ENCODE results near the gene PPP2R5C.

Gene PPP2R5C

DNA sequence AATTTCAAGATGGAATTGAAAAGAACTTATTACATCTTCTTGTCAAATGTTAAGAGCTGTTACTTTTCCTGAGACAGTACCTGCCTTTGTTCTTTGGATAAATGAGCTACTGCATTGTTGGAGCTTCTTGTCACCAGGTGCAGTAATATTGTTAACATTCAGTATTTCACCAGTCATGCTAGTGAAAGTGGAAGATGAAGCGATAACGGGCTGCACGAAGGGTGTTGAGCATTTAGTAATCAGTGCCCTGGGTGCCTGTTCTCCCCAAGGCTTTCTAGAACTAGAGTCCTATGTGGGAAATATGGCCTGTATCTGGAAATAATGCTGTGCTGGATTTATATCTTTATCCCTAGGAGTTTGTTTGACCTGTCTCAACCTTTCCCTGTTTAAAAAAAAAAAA, 83.2 kb downstream of the PPP2R5C start:
- no peak for DNase-seq

DNA sequence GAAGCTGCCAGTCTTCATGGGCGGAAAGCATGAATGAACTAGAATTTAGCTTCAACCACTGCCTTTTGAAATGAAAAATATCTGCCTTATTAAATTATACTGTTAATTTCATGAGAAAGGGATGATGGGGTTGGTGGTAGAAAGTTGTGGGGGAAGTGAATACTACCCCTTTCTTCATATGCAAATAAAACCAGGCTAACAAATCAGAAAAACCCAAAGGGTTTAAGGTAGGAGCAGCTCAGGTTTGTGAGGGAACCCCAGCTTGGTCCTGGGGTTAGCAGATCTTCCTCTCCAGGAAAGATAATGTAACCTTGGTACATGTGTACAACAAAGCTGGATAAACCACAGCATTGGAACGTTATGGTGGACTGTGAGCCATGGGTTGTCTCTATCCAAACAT, 84.0 kb downstream of the PPP2R5C start:
- no peak for DNase-seq

DNA sequence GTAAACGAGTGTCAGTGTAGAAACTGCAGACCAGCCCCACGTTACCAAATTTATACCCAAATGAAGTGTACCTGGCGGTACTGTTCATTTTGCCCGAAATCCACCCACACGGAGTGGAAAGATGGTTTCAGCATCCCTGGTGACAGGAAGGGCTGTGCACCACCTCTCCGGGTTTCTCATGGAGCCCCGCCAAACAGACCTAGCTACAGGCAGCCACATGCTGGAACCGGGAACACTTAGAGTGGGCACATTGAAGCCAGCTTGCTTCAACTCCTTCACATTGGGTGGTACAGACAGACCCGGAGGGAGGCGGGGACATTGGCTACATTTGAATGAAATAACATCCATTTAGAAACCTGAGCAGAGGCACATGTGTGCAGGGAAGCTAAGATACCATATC, 84.4 kb downstream of the PPP2R5C start:
- no peak for DNase-seq

DNA sequence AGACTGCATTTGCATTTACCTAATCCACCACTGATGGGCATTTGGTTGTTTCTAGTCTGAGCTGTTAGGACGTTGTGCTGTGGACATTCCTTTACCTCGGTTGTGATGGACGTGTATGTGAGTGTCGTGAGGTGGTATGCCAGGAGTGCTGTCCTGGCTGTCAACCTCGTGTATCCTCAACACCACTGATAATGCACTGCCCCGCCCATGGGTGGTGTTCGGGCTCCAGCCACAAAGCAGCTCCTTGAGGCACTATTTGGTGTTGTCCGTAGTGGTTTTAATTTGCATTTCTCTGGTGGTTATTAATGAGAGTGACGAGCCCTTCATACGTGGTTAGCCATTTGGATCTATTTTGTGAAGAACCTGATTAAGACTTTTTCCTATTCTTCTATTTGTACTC, 87.6 kb downstream of the PPP2R5C start:
- DNase-seq = no peak

DNA sequence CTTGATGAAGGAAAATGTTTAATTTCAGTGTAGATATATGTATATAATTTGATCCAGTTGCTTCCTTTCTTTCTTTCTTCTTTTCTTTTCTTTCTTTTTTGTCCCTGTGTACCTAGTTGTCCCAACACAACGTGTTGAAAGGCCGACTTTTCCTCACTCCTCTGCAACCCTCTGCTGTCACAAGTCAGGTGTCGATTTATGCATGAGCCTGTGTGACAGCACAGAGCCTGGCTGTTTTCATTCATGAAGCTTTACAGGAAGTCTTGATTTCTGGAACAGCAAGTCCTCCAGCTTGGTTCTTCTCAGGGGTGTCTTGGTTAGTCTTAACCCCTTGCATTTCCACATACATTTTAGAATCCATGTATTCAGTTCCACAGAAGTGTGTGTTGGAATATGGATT, 88.1 kb downstream of the PPP2R5C start:
- no peak for DNase-seq

DNA sequence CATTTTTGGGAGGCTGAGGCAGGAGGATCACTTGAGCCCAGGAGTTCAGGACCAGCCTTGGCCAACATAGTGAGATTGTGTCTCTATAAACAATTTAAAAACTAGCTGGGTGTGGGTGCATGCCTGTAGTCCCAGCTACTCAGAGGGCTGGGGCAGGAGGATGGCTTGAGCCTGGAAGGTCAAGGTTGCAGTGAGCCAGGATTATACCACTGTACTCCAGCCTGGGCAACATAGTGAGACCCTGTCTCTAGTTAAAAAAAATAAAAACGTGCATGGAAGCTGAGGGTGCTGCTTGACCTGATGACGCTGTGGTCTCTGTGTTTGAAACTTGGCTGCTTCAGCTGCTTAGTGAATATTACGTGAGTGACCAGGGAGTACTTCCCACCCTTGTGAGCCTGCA, 89.7 kb downstream of the PPP2R5C start:
- DNase-seq = no peak

DNA sequence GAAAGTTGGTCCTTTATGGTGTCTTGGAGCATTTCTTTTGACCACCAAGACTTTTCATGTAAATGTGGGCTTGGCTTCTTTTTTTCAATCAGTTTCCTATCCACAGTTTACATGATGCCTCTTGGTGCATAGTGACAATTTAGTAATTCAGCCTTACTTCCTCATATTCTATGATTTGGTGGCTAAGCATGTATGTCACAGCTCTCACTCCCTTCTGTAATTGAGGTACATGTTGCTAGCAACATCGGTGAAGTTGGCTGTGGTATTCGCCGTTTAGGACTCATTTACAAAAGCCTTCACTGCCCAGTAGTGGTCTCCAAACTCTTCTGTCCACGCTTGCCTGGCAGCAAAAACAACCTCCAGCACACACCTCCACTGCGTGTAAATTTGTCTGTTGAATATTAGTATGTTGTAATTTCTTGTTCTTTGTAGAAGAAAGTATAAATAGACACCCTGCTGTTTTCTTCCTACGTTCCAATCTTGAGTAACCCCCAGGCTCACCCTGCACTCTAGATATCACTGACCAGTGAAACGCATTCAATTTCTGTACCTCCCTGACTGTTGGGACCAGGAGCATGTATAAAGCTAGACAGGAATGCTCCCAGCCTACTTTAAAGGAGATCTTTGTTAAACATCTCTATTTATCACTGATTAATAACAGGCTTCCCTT, 90.4 kb downstream of the PPP2R5C start:
- no peak for DNase-seq

DNA sequence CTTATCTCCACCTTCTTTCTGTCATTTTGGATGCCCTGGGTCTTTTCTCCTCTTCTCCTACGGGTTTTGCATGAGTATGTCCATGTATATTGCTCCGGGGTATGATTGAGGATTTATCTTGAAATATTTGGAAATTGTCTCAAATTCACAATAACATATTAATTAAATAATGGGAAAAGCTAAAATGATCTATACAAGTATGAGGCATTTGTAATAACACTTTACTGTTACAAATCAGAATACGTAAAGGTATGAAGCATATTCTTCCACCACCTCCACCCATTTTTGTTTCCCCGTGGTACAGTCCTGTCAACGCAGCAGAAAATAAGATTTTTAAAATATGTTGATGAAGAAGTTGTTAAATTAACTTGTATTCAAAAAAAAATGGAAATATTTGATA, 91.3 kb downstream of the PPP2R5C start:
- no peak for DNase-seq

DNA sequence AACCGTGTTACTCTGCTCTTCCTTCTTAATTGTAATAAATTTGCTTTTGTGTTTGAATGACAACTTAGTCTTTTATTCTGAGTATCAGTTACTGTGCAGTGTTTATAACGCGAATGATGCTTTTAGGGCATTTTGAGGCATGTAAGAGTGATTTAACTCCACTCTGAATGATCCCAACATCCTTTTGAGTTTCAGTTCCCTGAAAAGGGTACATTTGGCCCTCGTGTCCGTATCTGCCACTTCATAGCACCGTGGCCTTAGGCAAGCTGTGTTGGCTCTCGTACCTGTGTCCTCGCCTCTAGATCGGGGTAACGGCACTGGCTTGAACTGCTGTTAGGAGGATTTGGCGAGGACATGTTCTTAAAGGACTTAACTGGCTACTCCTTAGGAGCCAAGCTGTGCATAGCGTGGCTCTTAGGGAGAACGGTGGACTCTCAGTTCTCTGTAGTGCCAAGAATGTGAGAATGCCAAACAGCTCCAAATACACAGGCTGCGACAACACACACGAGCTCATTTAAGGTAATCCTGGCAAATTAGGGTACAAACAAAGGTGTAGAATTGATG, 92.0 kb downstream of the PPP2R5C start:
- no peak for DNase-seq

DNA sequence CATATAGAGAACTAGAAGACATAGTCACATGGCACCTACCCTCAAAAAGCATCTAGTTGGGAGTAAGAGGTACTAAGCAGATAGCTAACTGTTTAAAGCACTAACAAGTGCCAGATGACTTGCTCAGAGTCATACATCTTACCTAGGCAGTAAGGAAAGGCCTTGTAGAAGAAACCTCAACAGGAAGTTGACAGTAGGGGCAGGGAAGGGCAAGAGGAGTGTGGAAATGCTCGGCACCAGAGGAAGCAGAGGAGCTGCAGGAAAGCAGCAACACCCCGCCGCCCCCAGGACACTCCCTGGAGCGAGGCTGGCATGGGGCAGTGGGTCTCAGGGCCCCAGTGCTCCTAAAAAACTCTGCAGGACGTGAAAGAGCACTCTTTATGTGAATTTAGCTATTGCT, 92.9 kb downstream of the PPP2R5C start:
- DNase-seq = no peak

DNA sequence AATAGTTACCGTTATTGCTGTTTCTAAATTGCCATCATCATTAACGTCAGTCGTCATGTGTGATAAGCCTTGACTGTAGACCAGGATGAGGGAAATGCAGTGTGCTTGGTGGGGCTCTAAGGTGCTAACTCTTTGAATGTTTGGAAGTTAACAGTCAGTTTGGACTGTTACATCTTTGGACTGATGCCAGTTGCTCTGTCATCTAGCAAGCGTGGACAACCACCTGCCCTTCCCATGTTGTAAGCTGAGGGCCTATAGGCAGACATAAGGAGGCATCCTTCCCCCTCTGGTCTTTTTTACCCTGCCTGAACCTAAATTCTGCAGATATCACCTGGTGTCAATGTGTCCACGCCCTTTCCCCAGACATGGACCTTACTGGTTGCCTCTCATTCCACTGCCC, 94.4 kb downstream of the PPP2R5C start:
- no peak for DNase-seq

DNA sequence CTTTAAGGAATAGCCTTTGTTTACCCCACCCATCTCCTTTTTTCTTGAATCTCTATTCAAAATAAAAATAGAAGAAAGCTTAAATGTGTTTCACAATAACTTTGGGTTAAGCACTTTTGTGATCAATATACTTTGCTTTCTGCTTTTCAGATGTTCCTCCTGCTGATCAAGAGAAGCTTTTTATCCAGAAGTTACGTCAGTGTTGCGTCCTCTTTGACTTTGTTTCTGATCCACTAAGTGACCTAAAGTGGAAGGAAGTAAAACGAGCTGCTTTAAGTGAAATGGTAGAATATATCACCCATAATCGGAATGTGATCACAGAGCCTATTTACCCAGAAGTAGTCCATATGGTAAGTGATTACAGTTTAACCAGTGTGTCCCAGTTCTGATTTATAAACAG, 95.0 kb downstream of the PPP2R5C start:
- no peak for DNase-seq

DNA sequence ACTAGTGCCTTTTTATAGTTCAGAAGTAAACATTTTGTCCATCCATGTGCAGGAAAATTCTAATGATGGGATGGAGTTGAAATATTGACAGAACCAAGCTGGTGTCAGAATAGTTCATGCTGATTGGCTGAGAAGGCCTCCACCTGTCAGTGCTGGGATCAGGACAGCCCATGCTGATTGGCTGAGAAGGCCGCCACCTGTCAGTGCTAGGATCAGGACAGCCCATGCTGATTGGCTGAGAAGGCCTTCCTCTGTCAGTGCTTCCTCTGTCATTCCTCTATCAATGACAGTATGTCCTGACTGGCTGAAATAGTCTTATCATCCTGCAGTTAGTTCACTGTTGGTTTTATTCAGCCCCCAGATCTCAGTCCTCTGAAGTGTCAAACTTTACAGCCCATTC, 95.7 kb downstream of the PPP2R5C start:
- no peak for DNase-seq

DNA sequence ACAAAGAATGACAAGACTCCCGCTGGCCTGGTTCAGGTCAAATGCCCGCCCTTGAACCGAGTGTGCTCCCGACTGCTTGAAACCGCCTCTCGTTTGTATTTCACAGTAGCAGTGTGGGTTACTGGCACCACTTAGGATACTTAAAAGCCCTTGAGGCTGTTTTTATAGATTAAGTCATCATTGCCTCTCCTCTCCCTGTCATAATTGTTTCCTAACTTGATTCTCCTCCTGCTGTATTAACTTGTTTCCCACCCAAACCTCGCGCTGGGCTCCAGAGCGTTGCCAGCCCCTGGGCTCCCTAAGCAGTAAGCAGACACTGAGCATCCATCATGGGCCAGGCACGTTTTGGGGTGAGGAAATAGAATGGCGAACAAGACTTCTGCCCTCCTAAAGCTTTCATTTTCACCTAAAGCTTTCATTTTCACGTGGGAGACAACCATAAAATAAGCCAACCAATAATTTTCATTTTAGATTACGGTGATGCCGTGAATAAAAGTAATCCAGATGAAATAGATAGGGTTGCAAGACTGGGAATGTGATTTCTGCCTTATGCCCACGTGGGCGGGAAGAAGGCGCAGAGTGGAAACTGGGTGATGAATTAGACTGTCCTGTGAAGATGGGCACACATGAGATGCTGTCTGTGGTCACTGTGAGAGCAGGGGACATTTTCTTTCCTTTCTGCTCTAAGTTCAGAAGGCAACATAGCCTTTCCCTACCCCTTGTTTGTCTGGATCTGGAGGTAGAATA, 97.5 kb downstream of the PPP2R5C start:
- DNase-seq = no peak

DNA sequence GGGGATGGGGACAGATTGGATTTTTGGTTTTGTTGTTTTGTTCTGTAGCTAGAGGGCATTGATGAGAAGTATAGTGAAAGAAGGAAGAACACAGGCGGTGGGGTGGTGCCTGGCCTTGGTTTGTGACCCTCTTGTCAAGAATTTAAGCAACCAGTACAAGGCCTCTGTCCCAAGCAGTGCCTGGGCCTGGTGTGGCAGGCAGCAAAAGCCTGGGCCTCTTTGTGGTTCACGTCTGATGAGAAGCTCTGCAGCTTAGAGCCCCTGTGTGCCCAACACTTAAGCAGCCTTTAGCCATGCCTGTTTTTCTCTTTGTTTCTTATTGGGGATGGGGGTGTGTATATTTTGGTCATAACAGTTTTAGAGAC, 98.0 kb downstream of the PPP2R5C start:
- DNase-seq = no peak

DNA sequence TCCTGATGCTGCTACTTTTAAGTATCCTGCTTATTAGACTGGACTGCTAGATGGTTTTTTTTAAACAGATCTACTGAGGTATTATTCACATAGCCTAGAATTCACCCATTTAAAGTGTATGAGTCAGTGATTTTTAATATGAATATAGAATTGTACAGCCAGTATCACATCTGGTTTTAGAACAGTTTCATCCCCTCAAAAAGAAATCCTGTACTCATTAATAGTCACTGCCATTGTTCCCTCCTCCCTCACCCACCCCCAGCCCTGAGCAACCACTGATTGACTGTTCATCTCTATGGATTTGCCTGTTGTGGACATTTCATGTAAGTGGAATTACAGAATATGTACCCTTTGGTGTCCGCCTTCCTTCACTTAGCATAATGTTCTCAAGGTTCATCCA, 98.4 kb downstream of the PPP2R5C start:
- DNase-seq = no peak

DNA sequence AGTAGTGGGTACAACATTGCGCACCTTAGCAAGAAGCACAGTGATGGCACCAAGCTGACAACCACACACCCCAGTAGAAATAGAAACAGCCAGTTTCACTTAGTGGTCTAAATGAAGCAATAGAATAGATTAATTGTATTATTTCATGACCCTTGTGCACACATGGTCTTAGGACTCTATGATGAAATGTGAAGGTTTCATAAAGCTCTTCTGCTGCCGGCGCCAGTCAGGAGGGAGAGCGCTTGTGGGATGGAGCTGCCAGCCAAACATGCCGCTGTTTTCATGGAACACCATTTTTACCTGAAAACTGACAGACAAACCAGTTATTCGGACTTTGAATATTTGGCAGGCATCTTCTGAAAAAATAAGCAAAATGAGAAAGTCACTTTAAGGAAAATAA, 100.0 kb downstream of the PPP2R5C start:
- DNase-seq = no peak

DNA sequence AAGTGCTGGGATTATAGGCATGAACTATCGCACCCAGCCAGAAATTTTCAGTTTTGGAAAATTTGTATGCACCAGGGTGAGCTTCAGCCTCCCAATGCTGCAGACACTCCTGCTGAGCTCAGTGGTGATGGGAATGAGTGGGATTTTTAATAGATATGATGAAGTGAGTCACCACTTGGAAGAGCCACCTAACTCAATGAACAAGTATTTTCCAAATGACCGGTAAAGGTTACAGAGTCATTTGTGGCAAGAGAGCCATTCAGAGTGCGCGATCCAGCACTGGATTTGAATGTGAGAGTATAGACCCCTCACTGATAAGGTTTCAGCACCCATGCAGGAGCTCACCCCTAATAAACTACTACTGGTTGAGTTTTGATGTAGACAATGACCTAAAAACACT, 100.7 kb downstream of the PPP2R5C start:
- DNase-seq = no peak

DNA sequence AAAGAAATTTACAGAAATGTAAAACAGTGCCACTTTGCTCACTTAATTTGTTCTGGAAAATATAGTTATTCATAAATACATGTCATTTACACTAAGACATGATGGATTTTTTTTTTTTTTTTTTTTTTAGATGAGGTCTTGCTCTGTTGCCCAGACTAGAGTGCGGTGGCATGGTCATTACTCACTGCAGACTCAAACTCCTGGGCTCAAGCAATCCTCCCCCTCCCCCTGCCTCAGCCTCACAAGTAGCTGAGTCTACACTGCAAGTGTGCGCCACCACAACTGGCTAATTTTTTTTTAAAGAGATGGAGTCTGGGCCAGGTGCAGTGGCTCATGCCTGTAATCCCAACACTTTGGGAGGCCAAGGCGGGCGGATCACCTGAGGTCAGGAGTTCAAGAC, 101.2 kb downstream of the PPP2R5C start:
- no peak for DNase-seq

DNA sequence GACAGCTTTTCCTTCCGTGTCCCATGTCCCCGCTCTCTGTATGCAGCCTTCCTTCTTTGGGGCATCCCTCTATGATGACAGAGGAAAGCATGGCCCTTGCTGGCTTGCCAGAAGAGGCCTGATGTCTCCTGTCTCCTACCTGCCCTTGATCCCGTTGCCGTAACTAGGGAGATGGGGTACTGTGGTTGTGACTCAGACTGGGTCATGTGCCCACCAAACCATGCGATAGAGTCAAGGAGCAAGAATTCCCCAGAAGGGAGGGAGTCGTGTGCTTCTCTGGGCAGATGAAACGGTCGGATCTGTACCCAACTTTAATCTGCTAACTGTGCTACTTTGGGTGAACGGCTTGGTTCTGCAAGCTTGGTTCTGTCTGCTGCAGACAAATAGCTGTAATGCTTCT, 103.8 kb downstream of the PPP2R5C start:
- no peak for DNase-seq

DNA sequence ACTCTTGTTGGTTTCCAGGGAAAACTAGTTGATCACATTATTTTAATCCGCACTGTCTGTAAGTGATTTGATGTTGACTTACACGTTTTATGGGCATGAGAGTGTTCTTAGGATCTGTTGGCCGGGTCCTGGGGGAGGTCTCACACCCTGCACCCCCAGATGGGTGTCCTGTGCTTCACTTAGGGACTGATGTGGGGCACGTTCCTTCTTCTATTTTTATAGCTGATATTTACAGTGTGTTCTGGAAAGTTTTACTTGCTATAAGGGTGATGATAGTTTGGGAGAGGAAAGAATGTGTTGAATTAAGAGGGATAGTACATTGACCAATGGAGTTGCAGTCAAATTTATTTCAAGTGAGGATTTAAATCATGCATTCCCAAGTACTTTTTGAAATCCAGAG, 106.3 kb downstream of the PPP2R5C start:
- no peak for DNase-seq

DNA sequence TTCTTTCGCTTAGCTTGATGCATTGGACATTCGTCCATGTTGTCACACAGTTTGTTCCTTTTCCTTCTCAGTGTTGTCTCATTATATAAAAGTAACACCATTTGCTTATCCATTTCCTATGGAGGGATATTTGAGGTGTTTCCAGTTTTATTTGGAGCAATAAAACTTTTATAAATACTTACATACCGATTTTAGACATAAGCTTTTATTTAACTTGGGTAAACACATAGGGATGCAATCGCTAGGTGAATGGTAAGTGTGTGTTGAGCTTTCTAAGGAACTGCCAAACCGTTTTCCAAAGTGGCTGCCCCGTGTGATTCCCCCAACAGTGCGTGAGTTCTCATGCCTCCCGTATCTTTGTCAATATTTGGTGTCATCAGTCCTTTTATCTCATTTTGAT, 107.7 kb downstream of the PPP2R5C start:
- DNase-seq = no peak

DNA sequence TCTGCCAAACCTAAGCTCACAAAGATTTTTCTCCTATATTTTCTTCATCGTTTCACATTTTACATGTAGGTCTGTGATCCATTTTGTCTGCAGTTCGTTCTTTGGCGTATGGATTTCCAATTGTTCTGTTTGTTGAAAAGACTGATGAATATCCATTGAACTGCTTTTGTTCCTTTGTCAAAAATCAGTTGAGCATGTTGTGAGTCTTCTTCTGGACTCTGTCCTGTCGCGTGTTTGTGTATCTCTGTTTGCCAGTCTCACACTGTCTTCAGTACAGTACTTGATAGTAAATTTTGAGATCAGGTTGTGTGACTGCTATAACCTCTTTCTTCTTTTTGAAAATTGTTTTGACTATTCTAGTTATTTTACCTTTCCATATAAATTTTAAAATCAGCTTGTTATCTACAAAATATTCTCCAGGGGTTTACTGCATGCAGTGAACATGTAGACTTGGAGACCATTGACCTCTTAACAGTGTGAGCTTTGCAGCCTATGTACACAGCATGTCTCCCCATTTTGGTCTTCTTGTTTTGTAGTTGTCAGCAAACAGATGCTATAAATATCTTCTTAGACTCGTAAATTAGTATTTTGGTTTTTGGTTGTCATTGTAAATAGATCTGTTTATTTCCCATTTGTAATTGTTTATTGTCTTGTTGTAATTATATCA, 108.9 kb downstream of the PPP2R5C start:
- no peak for DNase-seq

DNA sequence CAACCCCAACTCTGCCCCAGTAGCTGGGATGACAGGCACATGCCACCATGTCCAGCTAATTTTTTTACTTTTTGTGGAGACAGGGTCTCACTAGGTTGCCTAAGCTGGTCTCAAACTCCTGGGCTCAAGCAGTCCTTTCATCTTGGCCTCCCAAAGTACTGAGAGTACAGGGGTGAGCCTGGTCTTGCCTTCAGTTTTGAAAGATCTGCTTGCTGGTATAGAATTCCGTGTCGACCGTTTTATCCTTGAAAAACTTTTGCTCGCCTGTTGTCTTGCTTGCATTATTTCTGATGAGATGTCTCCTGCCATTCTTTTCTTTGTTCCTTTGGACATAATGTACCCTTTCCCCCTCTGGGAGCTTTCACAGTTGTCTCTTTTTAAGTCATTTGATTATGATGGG, 110.8 kb downstream of the PPP2R5C start:
- DNase-seq = no peak
